Transverse colon (tissue), 4 donors: ENCODE data around the gene LTBP2. TPM values are rescaled to one million over a fixed set of nuclear protein-coding genes. Genes with fewer than 3 reads are reported as not detected.

Experiments
- DNase-seq: peaks from one replicate; pipeline ENCODE4 v3.0.0-alpha.2; 2019
- H3K27ac ChIP-seq, 4 donors: fragments of 200-600 bp; sonication (generic); 2 replicates each; pipeline ENCODE4 v1.5.1; 2016 to 2018; ENCODE audit warnings: inconsistent platforms in 4 of 4
- H3K27me3 ChIP-seq: fragments of 200-600 bp; sonication (generic); 2 replicates; pipeline ENCODE4 v1.5.1; 2017; ENCODE audit warnings: inconsistent platforms
- H3K36me3 ChIP-seq, 4 donors: fragments of 200-600 bp; sonication (generic); 2 replicates each; pipeline ENCODE4 v1.5.1; 2017 to 2019; ENCODE audit warnings: inconsistent platforms in 4 of 4
- H3K4me1 ChIP-seq, 4 donors: fragments of 200-600 bp; sonication (generic); 2 replicates each; pipeline ENCODE4 v1.5.1; 2017 to 2020; ENCODE audit warnings: inconsistent platforms in 4 of 4
- H3K4me3 ChIP-seq, 4 donors: fragments of 200-600 bp; sonication (generic); 1 replicate in 1 of 4; 2 replicates in 3 of 4; pipeline versions ENCODE4 v1.5.1 to v1.6.1; 2017 to 2019; ENCODE audit warnings: inconsistent platforms in 4 of 4
- H3K9me3 ChIP-seq, 2 donors: fragments of 200-600 bp; sonication (generic); 2 replicates each; pipeline ENCODE4 v1.5.1; 2017 to 2019; ENCODE audit warnings: inconsistent platforms in 2 of 2
- CTCF ChIP-seq, 5 experiments: fragments of 200-600 bp in 3 of 5; fragments of 450-650 bp in 2 of 5; sonication (generic) in 3 of 5; IDR thresholded peaks; 1 replicate in 2 of 5; 2 replicates in 3 of 5; pipeline ENCODE4 v1.5.1; 2016 to 2017; ENCODE audit warnings: antibody characterized with exemption in 5 of 5, inconsistent platforms in 3 of 5, mild to moderate bottlenecking in 2 of 5, moderate library complexity in 1 of 5
- EP300 ChIP-seq: sonication (generic); formaldehyde crosslinking; IDR thresholded peaks from one replicate; pipeline ENCODE4 v1.6.1; 2017; ENCODE audit warnings: antibody characterized with exemption, low read depth
- POLR2A ChIP-seq: fragments of 450-650 bp; IDR thresholded peaks from one replicate; pipeline ENCODE4 v1.6.1; 2016; ENCODE audit warnings: antibody characterized with exemption, mild to moderate bottlenecking, moderate library complexity
- POLR2AphosphoS5 ChIP-seq, 3 donors: sonication (generic); formaldehyde crosslinking; IDR thresholded peaks; one replicate each; pipeline ENCODE4 v1.6.1; 2016; ENCODE audit warnings: antibody characterized with exemption in 3 of 3
- WGBS, 2 donors: methylation state at CpG; one replicate each; pipeline ENCODE4 v1.1.5; 2018; ENCODE audit warnings: low coverage in 1 of 2; 5-methylcytosine and 5-hydroxymethylcytosine counted together
- in situ Hi-C, 4 donors: fragments of 200-750 bp; cut with MboI; loops; one replicate each; pipeline versions ENCODE4 v1.15.0 to v1.15.1; 2017; ENCODE audit warnings: low sequenced_read_pairs in 3 of 4, low pct_ligation_motif_present in 1 of 4, low pct_unique_long_range_greater_than_20kb in 1 of 4
- intact Hi-C: fragments of 100-400 bp; cut with DNase I; formaldehyde crosslinking; loops from one replicate; pipeline ENCODE4 v1.15.1; 2023; ENCODE audit warnings: low total_unique reads
- total RNA-seq, 4 donors: library from RNA; depleted of rRNA; stranded (reverse); fragments of >200 nt; gene quantifications; one replicate each; pipeline ENCODE4 v1.1.0, GENCODE V29; 2016

The LTBP2 gene
- total RNA-seq, 4 donors from 2014 or later, result 9.7 to 15.3 (median 11.9) TPM

GRCh38 chr14:74652541-74652940 lies 40.5 kb upstream of the LTBP2 start:
- H3K9me3 ChIP-seq, result no peaks in the 10 kb centered on the region
- 84% methylated on average over 4 of the region's 4 CpGs; no CpG with 5 or more reads in 1 of the 2 donors for WGBS, 2 donors
- H3K36me3 ChIP-seq, result no peaks in the 10 kb centered on the region
- H3K27ac ChIP-seq, result no peak overlapping the region
- H3K4me3 ChIP-seq, result no peak overlapping the region
- no peak for DNase-seq
- H3K4me1 ChIP-seq, result peaks cover 0 to 4% (median 0%) of the 10 kb centered on the region in 4 donors
- in situ Hi-C loops (no loop called here), intact Hi-C loops (no loop called here)
- TF ChIP-seq POLR2AphosphoS5 (IDR thresholded peaks at IDR 0.05), result no peak
- TF ChIP-seq POLR2A, result no peak
- TF ChIP-seq EP300, result no peak
- no peak for TF ChIP-seq CTCF (IDR thresholded peaks at IDR 0.05)
- H3K27me3 ChIP-seq, result no peaks in the 10 kb centered on the region

GRCh38 chr14:74650927-74651686 lies 39.1 kb upstream of the LTBP2 start:
- H3K27ac ChIP-seq, result no peak overlapping the region
- in situ Hi-C loops, result no loop called here
- 85% methylated on average over 1 of the region's 1 CpG; no CpG with 5 or more reads in 1 of the 2 donors for WGBS, 2 donors

GRCh38 chr14:74649673-74650072 lies 37.6 kb upstream of the LTBP2 start:
- Histone ChIP-seq H3K27me3 (peaks cover 7% of the 10 kb centered on the region), H3K9me3 (no peaks in the 10 kb centered on the region), H3K36me3 (no peaks in the 10 kb centered on the region), H3K4me1 (no peaks in the 10 kb centered on the region), H3K4me3 (no peak overlapping the region), H3K27ac (no peak overlapping the region)
- WGBS, 2 donors, result 93% methylated on average over 2 of the region's 2 CpGs; no CpG with 5 or more reads in 1 of the 2 donors
- TF ChIP-seq EP300, result no peak
- TF ChIP-seq POLR2AphosphoS5 (IDR thresholded peaks at IDR 0.05), result no peak
- TF ChIP-seq POLR2A, result no peak
- no peak for TF ChIP-seq CTCF (IDR thresholded peaks at IDR 0.05)
- in situ Hi-C loops (no loop called here), intact Hi-C loops (no loop called here)
- no peak for DNase-seq

More at GRCh38 chr14:74650927-74651686, 39.1 kb upstream of the LTBP2 start:
- Histone ChIP-seq H3K4me3 (no peak overlapping the region), H3K27me3 (no peaks in the 10 kb centered on the region), H3K9me3 (no peaks in the 10 kb centered on the region), H3K4me1 (peaks cover 0 to 4% (median 0%) of the 10 kb centered on the region in 4 donors), H3K36me3 (no peaks in the 10 kb centered on the region)
- no peak for DNase-seq
- intact Hi-C loops, result no loop called here
- TF ChIP-seq POLR2A (no peak), POLR2AphosphoS5 (IDR thresholded peaks at IDR 0.05) (no peak), CTCF (IDR thresholded peaks at IDR 0.05) (no peak), EP300 (no peak)

GRCh38 chr14:74649167-74649566 lies 37.1 kb upstream of the LTBP2 start:
- no peaks in the 10 kb centered on the region for H3K9me3 ChIP-seq
- DNase-seq, result no peak
- H3K4me3 ChIP-seq, result no peak overlapping the region
- TF ChIP-seq POLR2AphosphoS5 (IDR thresholded peaks at IDR 0.05) (no peak), CTCF (IDR thresholded peaks at IDR 0.05) (no peak), POLR2A (no peak), EP300 (no peak)
- no peak overlapping the region for H3K27ac ChIP-seq
- H3K36me3 ChIP-seq, result no peaks in the 10 kb centered on the region
- in situ Hi-C loops (no loop called here), intact Hi-C loops (no loop called here)
- no peaks in the 10 kb centered on the region for H3K4me1 ChIP-seq
- H3K27me3 ChIP-seq, result peaks cover 7% of the 10 kb centered on the region
- 80 to 100% methylated on average over 1 to 7 of the region's 7 CpGs for WGBS, 2 donors
